ENCODE results near the gene HIVEP3. TPM values are rescaled to one million over a fixed set of nuclear protein-coding genes. Genes with fewer than 3 reads are reported as not detected.

HIVEP3 gene
- total RNA-seq, 1 donor, result 1.2 TPM

- DNase-seq (ENCODE audit: low read depth), result peak; percentile 60
- TF ChIP-seq CTCF (IDR thresholded peaks at IDR 0.05; ENCODE audit: insufficient read depth, low read length), result peak; percentile 31
- no peak overlapping the region for H3K4me3 ChIP-seq (ENCODE audit: low read depth, low read length)
Measured at GRCh38 chr1:41475859-41476567, 442.7 kb downstream of the HIVEP3 start.

- no peak for DNase-seq (ENCODE audit: low read depth)
- no peak for TF ChIP-seq CTCF (IDR thresholded peaks at IDR 0.05; ENCODE audit: insufficient read depth, low read length)
Measured at GRCh38 chr1:41475346-41475745, 443.4 kb downstream of the HIVEP3 start.

DNA sequence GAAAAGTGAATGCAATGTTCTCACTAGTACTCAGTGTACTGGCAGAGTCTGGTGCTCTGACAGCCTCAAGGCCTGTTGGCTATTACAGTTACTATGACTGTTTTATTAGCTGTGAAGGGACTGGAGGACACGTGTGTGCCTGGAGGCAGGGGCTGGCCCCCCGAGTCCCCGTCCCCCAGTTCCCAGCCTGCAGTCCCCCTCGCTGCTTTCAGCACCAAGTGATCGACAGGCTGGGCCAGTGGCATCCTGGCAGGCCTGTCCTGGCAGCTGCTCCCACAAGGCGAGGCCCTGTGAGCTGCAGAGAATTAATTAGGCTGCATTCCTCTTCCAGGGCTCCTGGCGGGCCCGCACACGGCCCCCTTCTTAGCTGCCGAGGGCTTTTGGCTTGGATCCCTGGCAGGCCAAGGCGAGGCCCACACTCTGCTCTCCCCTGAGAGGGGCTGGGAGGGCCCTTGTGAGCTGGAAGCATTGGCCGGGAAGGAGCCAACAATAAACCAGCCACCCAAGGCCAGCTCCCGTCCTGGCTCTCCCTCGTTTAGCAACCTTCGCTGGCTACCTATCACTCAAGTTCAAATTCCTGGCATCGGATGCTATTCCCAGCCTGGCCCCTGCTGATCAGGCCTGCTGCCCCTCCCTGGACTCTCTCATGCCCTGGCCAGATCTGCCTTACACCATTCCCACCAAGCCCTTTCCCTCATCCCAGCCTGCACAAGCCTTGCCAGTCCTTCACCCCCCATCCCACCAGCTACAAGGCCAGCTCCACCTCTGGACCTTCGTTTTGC is 444.0 kb downstream of the HIVEP3 start:
- TF ChIP-seq CTCF (IDR thresholded peaks at IDR 0.05; ENCODE audit: insufficient read depth, low read length), result no peak
- no peak overlapping the region for H3K4me3 ChIP-seq (ENCODE audit: low read depth, low read length)
- no peak for DNase-seq (ENCODE audit: low read depth)

More at GRCh38 chr1:41475346-41475745, 443.4 kb downstream of the HIVEP3 start:
- no peak overlapping the region for H3K4me3 ChIP-seq (ENCODE audit: low read depth, low read length)

GRCh38 chr1:41473738-41474362 is 444.9 kb downstream of the HIVEP3 start:
- DNase-seq (ENCODE audit: low read depth), result no peak
- H3K4me3 ChIP-seq (ENCODE audit: low read depth, low read length), result no peak overlapping the region
- no peak for TF ChIP-seq CTCF (IDR thresholded peaks at IDR 0.05; ENCODE audit: insufficient read depth, low read length)

DNA sequence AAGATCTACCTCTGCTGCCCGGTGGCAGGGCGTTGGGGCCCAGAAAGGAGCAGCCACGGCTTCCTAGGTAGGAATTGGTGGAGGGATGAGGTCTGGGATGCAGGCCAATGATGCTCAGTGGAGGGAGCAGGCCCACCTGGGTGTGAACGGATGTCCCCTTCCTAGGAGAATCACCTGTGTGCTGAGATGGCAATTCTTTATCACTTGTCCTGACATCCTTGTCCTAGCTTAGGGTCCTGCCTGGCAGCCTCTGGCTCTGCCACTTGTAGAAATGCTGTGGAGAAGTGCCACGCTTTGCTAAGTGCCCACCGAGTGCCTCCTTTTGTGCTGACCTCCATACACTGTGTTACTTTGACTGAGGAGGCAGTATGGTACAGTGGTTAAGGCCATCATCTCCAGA is 447.1 kb downstream of the HIVEP3 start:
- no peak overlapping the region for H3K4me3 ChIP-seq (ENCODE audit: low read depth, low read length)
- TF ChIP-seq CTCF (IDR thresholded peaks at IDR 0.05; ENCODE audit: insufficient read depth, low read length), result no peak
- DNase-seq (ENCODE audit: low read depth), result no peak

DNA sequence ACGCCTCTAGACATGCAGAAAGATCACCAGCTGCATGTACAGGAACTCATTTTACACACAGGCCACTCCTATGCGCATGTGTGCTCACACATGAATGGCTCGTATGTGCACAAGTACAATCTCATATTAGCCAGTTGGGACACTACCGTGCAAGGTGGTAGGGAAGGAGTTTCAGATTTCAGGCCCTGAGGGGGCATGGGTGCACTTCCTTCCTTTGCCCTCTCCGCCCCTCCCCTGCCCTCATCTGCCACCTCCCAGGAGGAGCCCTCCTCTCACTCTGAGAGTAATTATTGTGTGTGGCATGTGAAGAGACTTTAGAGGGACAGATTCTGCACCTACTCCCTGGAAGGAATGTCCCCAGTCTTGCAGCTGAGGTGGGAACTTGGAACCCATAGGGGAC is 449.0 kb downstream of the HIVEP3 start:
- no peak for TF ChIP-seq CTCF (IDR thresholded peaks at IDR 0.05; ENCODE audit: insufficient read depth, low read length)

More for the DNA sequence above, 449.0 kb downstream of the HIVEP3 start:
- DNase-seq (ENCODE audit: low read depth), result no peak
- H3K4me3 ChIP-seq (ENCODE audit: low read depth, low read length), result no peak overlapping the region

Data from fibroblast of the aortic adventitia (primary cell).